Cardiac fibroblast (primary cell): ENCODE measurements around the gene DRAM1.
"Not testable (repeated sequence)": the region's sequence is repeated elsewhere in the genome, so short reads cannot be mapped to it uniquely, and the experiment has no call there.

Experiments
- DNase-seq, 2 donors: peaks; one replicate each; pipeline versions ENCODE4 v3.0.0 to v3.0.0-alpha.2; 2010; ENCODE audit warnings: low read depth in 2 of 2
- H3K4me3 ChIP-seq, 2 donors: replicated peaks in 1 of 2; 1 replicate in 1 of 2; 2 replicates in 1 of 2; pipeline ENCODE4 v1.5.1; 2011; ENCODE audit warnings: low read depth in 2 of 2, low read length in 2 of 2, mild to moderate bottlenecking in 2 of 2, moderate library complexity in 1 of 2
- CTCF ChIP-seq: IDR thresholded peaks from one replicate; pipeline ENCODE4 v1.5.1; 2011; ENCODE audit warnings: low read depth, mild to moderate bottlenecking, low read length, inconsistent platforms

DRAM1 gene

GRCh38 chr12:101906226-101906625 is 28.8 kb downstream of the DRAM1 start:
- no peak for DNase-seq

GRCh38 chr12:101908395-101908794 is 31.0 kb downstream of the DRAM1 start:
- H3K4me3 ChIP-seq = no peak overlapping the region
- no peak for DNase-seq
- no peak for TF ChIP-seq CTCF

More at GRCh38 chr12:101906226-101906625, 28.8 kb downstream of the DRAM1 start:
- no peak overlapping the region for H3K4me3 ChIP-seq
- TF ChIP-seq CTCF = no peak

- no peak overlapping the region for H3K4me3 ChIP-seq
- DNase-seq = no peak
- TF ChIP-seq CTCF = no peak
Observed at GRCh38 chr12:101909646-101910045, 32.3 kb downstream of the DRAM1 start.

- TF ChIP-seq CTCF = no peak
- no peak overlapping the region for H3K4me3 ChIP-seq
- no peak for DNase-seq
Observed at GRCh38 chr12:101915841-101916240, 38.5 kb downstream of the DRAM1 start.

- not testable (repeated sequence) for H3K4me3 ChIP-seq, DNase-seq
Observed at GRCh38 chr12:101918805-101919204, 41.4 kb downstream of the DRAM1 start.

- DNase-seq = no peak
- no peak overlapping the region for H3K4me3 ChIP-seq
- TF ChIP-seq CTCF = no peak
Observed at GRCh38 chr12:101919447-101919846, 42.1 kb downstream of the DRAM1 start.

GRCh38 chr12:101920906-101921305 is 43.5 kb downstream of the DRAM1 start:
- no peak for TF ChIP-seq CTCF
- no peak overlapping the region for H3K4me3 ChIP-seq
- no peak for DNase-seq
